ENCODE results near the gene RPL37A. TPM values are rescaled to one million over a fixed set of nuclear protein-coding genes. Genes with fewer than 3 reads are reported as not detected.

The RPL37A gene
- total and polyA plus RNA-seq, 9 of the 15 experiments (the other 6 are each of a cell fraction or from before 2014, with no cell fraction given): 1,938 to 3,349 (median 2,436) TPM

DNA sequence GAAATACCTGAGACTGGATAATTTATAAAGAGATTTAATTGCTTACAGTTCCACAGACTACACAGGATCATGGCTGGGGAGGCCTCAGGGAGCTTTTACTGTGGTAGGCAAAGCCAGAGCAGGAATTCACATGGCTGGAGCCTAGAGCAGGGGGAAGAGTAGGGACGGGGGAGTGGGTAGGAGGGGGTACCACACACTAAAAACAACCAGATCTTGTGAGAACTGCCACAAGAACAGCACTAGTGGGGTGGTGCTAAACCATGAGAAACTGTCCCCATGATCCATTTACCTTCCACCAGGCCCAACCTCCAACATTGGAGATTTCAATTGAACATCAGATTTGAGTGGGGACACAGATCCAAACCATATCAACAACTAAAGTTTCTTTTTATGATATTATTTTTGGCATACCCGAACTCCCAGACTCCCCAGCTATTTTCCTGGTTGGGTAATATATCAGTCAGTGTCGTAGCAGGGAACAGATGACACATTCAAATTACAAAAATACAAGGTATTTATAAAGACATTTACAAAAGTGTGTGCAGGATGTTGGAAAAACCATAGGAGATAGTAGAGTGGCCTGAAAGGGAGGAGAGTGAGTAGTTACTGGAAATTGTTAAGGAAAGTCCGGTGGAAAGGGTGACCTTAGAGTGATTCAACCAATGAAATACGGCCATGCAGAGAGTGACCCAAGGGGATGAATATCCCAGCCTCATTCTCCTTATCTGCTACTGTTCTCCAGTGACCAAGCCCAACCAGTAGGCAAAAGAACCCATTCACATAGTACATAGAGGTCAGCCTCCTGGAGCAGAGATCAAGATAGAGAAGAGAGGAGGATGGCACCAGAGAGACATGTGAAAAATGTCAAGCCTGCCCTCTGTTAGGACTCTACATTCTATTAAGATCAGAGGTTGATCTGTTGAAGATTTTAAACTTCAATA is 8.8 kb downstream of the RPL37A start:
- H3K36me3 ChIP-seq (ENCODE audit: control insufficient read depth, insufficient read depth, low read length): peaks cover 46% of the 10 kb centered on the region
- H4K20me1 ChIP-seq (replicated peaks; ENCODE audit: control insufficient read depth, insufficient read depth, low read length): peaks cover 17% of the 10 kb centered on the region
- no peaks in the 10 kb centered on the region; a peak in 2 of 5 replicates for H3K4me1 ChIP-seq (replicated peaks in 1 of 2; ENCODE audit: control insufficient read depth in 2 of 2, insufficient read depth in 2 of 2, low read length in 2 of 2)
- FAIRE-seq (no peak), ATAC-seq (peak; percentile 20; the same call in 2 of the 3 replicates), DNase-seq (ENCODE audit: extremely low read depth in 1 of 4, low spot score in 3 of 4) (no peak)
- H3K4me3 ChIP-seq: no peak overlapping the region
- no peaks in the 10 kb centered on the region for H3K9me3 ChIP-seq (replicated peaks; ENCODE audit: control insufficient read depth, insufficient read depth, low read depth, low read length)
- WGBS (ENCODE audit: insufficient coverage, low coverage, missing lambda C conversion rate): 52% methylated on average over 5 of the region's 5 CpGs
- H3K4me2 ChIP-seq (ENCODE audit: insufficient read depth, low read length): no peak overlapping the region
- no TSS peak for BruUV-seq (replicated peaks)
- intact Hi-C loops (cut with micrococcal nuclease): no loop called here
- H3K9me1 ChIP-seq (ENCODE audit: control insufficient read depth, insufficient read depth, low read length): peaks cover 10% of the 10 kb centered on the region
- H3K27ac ChIP-seq (ENCODE audit: extremely low read depth, low read depth, low read length): no peak overlapping the region
- H3K9ac ChIP-seq (ENCODE audit: insufficient read depth in 1 of 2, low read depth in 2 of 2, low read length in 2 of 2): no peak overlapping the region
- POLR2A ChIA-PET: interaction anchor here (0.6 to 3.1 kb wide), 6 partner anchors 9 to 179 kb away, joined by 3 to 15 read pairs (median 4); partner anchors contain the start of gene RPL37A
- no peak overlapping the region for H2AFZ ChIP-seq (ENCODE audit: low read depth, low read length)
- in situ Hi-C loops (cut with MboI): no loop called here
- peaks cover 15% of the 10 kb centered on the region for H3K79me2 ChIP-seq (ENCODE audit: control insufficient read depth, insufficient read depth, low read length)
- CTCF ChIA-PET (ENCODE audit: low intra/inter-chr PET ratio): no interaction called here
- H3K27me3 ChIP-seq (ENCODE audit: control insufficient read depth in 2 of 2, insufficient read depth in 2 of 2, low read length in 2 of 2): no peaks in the 10 kb centered on the region
- TF ChIP-seq SIX5 (IDR thresholded peaks at IDR 0.05; ENCODE audit: borderline replicate concordance in 1 of 2, insufficient read depth in 1 of 2, low read depth in 1 of 2, low read length in 2 of 2) (no peak), BCOR (IDR thresholded peaks at IDR 0.05) (no peak), GTF2A2 (tag; IDR thresholded peaks at IDR 0.05) (no peak), SRSF7 (optimal IDR thresholded peaks at IDR 0.05; ENCODE audit: low read depth, low read length) (no peak), PTTG1 (tag; IDR thresholded peaks at IDR 0.05; ENCODE audit: low read depth) (no peak), ZBTB8A (IDR thresholded peaks at IDR 0.05; ENCODE audit: partially characterized antibody) (no peak), PHF20 (IDR thresholded peaks at IDR 0.05; ENCODE audit: partially characterized antibody) (no peak), DMBX1 (CRISPR knock-in tag; IDR thresholded peaks at IDR 0.05; ENCODE audit: borderline replicate concordance) (no peak), KDM2B (CRISPR knock-in tag; IDR thresholded peaks at IDR 0.05) (no peak), RBM34 (IDR thresholded peaks at IDR 0.05; ENCODE audit: borderline replicate concordance, insufficient read depth, low read length) (no peak)
- TF ChIP-seq, protein P1, sequence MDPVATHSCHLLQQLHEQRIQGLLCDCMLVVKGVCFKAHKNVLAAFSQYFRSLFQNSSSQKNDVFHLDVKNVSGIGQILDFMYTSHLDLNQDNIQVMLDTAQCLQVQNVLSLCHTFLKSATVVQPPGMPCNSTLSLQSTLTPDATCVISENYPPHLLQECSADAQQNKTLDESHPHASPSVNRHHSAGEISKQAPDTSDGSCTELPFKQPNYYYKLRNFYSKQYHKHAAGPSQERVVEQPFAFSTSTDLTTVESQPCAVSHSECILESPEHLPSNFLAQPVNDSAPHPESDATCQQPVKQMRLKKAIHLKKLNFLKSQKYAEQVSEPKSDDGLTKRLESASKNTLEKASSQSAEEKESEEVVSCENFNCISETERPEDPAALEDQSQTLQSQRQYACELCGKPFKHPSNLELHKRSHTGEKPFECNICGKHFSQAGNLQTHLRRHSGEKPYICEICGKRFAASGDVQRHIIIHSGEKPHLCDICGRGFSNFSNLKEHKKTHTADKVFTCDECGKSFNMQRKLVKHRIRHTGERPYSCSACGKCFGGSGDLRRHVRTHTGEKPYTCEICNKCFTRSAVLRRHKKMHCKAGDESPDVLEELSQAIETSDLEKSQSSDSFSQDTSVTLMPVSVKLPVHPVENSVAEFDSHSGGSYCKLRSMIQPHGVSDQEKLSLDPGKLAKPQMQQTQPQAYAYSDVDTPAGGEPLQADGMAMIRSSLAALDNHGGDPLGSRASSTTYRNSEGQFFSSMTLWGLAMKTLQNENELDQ (CRISPR knock-in tag; IDR thresholded peaks at IDR 0.05; ENCODE audit: borderline replicate concordance): no peak
- TF ChIP-seq, protein P2, sequence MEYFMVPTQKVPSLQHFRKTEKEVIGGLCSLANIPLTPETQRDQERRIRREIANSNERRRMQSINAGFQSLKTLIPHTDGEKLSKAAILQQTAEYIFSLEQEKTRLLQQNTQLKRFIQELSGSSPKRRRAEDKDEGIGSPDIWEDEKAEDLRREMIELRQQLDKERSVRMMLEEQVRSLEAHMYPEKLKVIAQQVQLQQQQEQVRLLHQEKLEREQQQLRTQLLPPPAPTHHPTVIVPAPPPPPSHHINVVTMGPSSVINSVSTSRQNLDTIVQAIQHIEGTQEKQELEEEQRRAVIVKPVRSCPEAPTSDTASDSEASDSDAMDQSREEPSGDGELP (CRISPR knock-in tag; IDR thresholded peaks at IDR 0.05; ENCODE audit: borderline replicate concordance): no peak
- TF ChIP-seq, protein P3, sequence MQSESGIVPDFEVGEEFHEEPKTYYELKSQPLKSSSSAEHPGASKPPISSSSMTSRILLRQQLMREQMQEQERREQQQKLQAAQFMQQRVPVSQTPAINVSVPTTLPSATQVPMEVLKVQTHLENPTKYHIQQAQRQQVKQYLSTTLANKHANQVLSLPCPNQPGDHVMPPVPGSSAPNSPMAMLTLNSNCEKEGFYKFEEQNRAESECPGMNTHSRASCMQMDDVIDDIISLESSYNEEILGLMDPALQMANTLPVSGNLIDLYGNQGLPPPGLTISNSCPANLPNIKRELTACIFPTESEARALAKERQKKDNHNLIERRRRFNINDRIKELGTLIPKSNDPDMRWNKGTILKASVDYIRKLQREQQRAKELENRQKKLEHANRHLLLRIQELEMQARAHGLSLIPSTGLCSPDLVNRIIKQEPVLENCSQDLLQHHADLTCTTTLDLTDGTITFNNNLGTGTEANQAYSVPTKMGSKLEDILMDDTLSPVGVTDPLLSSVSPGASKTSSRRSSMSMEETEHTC (IDR thresholded peaks at IDR 0.05): no peak
- TF ChIP-seq, protein P4, sequence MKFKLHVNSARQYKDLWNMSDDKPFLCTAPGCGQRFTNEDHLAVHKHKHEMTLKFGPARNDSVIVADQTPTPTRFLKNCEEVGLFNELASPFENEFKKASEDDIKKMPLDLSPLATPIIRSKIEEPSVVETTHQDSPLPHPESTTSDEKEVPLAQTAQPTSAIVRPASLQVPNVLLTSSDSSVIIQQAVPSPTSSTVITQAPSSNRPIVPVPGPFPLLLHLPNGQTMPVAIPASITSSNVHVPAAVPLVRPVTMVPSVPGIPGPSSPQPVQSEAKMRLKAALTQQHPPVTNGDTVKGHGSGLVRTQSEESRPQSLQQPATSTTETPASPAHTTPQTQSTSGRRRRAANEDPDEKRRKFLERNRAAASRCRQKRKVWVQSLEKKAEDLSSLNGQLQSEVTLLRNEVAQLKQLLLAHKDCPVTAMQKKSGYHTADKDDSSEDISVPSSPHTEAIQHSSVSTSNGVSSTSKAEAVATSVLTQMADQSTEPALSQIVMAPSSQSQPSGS (CRISPR knock-in tag; IDR thresholded peaks at IDR 0.05): no peak
